H1 (cell line): ENCODE data around the gene P3H2. TPM values are rescaled to one million over a fixed set of nuclear protein-coding genes. Genes with fewer than 3 reads are reported as not detected.

Experiments
- CREB1 ChIP-seq: IDR thresholded peaks from 2 replicates; pipeline ENCODE4 v1.6.1; 2012; ENCODE audit warnings: inconsistent platforms
- FOSL1 ChIP-seq: IDR thresholded peaks from 2 replicates; pipeline ENCODE4 v1.6.1; 2011; ENCODE audit warnings: mild to moderate bottlenecking, low read depth, low read length, moderate library complexity; ENCODE audit not compliant: insufficient read depth
- HDAC6 ChIP-seq: IDR thresholded peaks from one replicate; pipeline ENCODE4 v1.7.1; 2012; ENCODE audit warnings: low read depth, mild to moderate bottlenecking, inconsistent platforms, low read length, moderate library complexity
- KDM1A ChIP-seq: fragments of 200-600, 300-600 bp; sonication (generic); IDR thresholded peaks from 2 replicates; pipeline ENCODE4 v1.7.1; 2016; ENCODE audit warnings: mild to moderate bottlenecking, low read length, borderline replicate concordance
- NANOG ChIP-seq: IDR thresholded peaks from 2 replicates; pipeline ENCODE4 v1.6.1; 2011; ENCODE audit warnings: low read length, low read depth, mild to moderate bottlenecking, inconsistent platforms; ENCODE audit not compliant: insufficient read depth, poor library complexity, severe bottlenecking
- RAD21 ChIP-seq, 2 experiments: IDR thresholded peaks in 1 of 2; conservative IDR thresholded peaks in 1 of 2; 2 replicates each; pipeline ENCODE4 v1.6.1; 2011; ENCODE audit warnings: low read depth in 2 of 2, low read length in 2 of 2, improper control_type of control experiment in 1 of 2, inconsistent platforms in 1 of 2, mild to moderate bottlenecking in 1 of 2, moderate library complexity in 1 of 2
- RBBP5 ChIP-seq: IDR thresholded peaks from 2 replicates; pipeline ENCODE4 v1.7.1; 2012; ENCODE audit warnings: low read depth, mild to moderate bottlenecking, inconsistent platforms, low read length, moderate library complexity, borderline replicate concordance
- TCF12 ChIP-seq: IDR thresholded peaks from 2 replicates; pipeline ENCODE4 v1.6.1; 2011; ENCODE audit warnings: low read depth, mild to moderate bottlenecking, low read length
- TEAD4 ChIP-seq: IDR thresholded peaks from 2 replicates; pipeline ENCODE4 v1.6.1; 2012; ENCODE audit warnings: low read depth, low read length, inconsistent platforms, mixed read lengths
- polyA plus RNA-seq, 7 experiments: library from polyadenylated mRNA; depleted of rRNA in 3 of 7; stranded (reverse) in 5 of 7; unstranded in 2 of 7; fragments of >200 nt in 5 of 7; fragments of 200-250 nt in 2 of 7; gene quantifications; 1 replicate in 5 of 7; 2 replicates in 1 of 7; 4 replicates in 1 of 7; pipeline versions ENCODE4 v1.2.1 to v1.2.3, GENCODE V29; 2011 to 2013; ENCODE audit warnings: missing spikeins in 2 of 7, mixed read lengths in 2 of 7
- total RNA-seq: library from RNA; stranded (reverse); fragmentation: NEBNext Ultra II Directional; extraction: Animal tissue kit (Norgen Biotek cat#: 25700); gene quantifications from 2 replicates; pipeline ENCODE4 v1.2.1, GENCODE V29; 2021
- TF ChIP-seq, protein P1 (sequence below): fragments of 300-600 bp; sonication (generic); IDR thresholded peaks from 2 replicates; pipeline ENCODE4 v1.7.1; 2012; ENCODE audit warnings: low read length, moderate library complexity, mild to moderate bottlenecking, inconsistent platforms; ENCODE audit not compliant: insufficient replicate concordance
- TF ChIP-seq, protein P2 (sequence below): IDR thresholded peaks from 2 replicates; pipeline ENCODE4 v1.6.1; 2012; ENCODE audit warnings: inconsistent platforms

Gene P3H2
- total and polyA plus RNA-seq, 2 of the 8 experiments (the other 6 are each of a cell fraction or from before 2014, with no cell fraction given): 40.5 to 60.4 TPM

DNA sequence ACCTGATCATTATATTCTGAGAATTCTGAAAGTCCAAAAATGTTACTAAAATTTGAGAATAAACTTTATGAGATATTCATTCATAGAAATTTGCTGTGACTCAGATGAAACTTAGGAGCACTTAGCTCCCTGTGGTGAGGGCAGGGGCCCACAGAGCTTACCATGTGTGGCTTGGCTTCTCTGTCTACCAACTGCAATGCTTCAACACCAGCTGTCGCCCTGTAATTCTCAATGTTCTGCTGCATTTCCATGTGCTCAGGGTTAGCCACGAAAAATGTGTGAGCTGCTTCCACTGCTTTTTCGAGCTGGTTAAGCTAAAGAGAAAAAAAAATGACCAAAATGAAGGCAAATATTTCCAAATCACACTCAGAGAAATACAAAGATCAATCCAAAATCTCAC lies 125.6 kb downstream of the P3H2 start (continued):
- TF ChIP-seq RAD21 (IDR thresholded peaks at IDR 0.05 in 1 of 2, conservative IDR thresholded peaks at IDR 0.05 in 1 of 2; ENCODE audit: low read depth in 2 of 2, low read length in 2 of 2) (no peak), HDAC6 (no peak), TEAD4 (no peak), KDM1A (no peak), CREB1 (no peak), NANOG (peak; percentile 46), RBBP5 (no peak), TCF12 (0 out of 2 replicates have a peak, but pooled peaks have one; percentile 63), FOSL1 (no peak)
- TF ChIP-seq, protein P1, sequence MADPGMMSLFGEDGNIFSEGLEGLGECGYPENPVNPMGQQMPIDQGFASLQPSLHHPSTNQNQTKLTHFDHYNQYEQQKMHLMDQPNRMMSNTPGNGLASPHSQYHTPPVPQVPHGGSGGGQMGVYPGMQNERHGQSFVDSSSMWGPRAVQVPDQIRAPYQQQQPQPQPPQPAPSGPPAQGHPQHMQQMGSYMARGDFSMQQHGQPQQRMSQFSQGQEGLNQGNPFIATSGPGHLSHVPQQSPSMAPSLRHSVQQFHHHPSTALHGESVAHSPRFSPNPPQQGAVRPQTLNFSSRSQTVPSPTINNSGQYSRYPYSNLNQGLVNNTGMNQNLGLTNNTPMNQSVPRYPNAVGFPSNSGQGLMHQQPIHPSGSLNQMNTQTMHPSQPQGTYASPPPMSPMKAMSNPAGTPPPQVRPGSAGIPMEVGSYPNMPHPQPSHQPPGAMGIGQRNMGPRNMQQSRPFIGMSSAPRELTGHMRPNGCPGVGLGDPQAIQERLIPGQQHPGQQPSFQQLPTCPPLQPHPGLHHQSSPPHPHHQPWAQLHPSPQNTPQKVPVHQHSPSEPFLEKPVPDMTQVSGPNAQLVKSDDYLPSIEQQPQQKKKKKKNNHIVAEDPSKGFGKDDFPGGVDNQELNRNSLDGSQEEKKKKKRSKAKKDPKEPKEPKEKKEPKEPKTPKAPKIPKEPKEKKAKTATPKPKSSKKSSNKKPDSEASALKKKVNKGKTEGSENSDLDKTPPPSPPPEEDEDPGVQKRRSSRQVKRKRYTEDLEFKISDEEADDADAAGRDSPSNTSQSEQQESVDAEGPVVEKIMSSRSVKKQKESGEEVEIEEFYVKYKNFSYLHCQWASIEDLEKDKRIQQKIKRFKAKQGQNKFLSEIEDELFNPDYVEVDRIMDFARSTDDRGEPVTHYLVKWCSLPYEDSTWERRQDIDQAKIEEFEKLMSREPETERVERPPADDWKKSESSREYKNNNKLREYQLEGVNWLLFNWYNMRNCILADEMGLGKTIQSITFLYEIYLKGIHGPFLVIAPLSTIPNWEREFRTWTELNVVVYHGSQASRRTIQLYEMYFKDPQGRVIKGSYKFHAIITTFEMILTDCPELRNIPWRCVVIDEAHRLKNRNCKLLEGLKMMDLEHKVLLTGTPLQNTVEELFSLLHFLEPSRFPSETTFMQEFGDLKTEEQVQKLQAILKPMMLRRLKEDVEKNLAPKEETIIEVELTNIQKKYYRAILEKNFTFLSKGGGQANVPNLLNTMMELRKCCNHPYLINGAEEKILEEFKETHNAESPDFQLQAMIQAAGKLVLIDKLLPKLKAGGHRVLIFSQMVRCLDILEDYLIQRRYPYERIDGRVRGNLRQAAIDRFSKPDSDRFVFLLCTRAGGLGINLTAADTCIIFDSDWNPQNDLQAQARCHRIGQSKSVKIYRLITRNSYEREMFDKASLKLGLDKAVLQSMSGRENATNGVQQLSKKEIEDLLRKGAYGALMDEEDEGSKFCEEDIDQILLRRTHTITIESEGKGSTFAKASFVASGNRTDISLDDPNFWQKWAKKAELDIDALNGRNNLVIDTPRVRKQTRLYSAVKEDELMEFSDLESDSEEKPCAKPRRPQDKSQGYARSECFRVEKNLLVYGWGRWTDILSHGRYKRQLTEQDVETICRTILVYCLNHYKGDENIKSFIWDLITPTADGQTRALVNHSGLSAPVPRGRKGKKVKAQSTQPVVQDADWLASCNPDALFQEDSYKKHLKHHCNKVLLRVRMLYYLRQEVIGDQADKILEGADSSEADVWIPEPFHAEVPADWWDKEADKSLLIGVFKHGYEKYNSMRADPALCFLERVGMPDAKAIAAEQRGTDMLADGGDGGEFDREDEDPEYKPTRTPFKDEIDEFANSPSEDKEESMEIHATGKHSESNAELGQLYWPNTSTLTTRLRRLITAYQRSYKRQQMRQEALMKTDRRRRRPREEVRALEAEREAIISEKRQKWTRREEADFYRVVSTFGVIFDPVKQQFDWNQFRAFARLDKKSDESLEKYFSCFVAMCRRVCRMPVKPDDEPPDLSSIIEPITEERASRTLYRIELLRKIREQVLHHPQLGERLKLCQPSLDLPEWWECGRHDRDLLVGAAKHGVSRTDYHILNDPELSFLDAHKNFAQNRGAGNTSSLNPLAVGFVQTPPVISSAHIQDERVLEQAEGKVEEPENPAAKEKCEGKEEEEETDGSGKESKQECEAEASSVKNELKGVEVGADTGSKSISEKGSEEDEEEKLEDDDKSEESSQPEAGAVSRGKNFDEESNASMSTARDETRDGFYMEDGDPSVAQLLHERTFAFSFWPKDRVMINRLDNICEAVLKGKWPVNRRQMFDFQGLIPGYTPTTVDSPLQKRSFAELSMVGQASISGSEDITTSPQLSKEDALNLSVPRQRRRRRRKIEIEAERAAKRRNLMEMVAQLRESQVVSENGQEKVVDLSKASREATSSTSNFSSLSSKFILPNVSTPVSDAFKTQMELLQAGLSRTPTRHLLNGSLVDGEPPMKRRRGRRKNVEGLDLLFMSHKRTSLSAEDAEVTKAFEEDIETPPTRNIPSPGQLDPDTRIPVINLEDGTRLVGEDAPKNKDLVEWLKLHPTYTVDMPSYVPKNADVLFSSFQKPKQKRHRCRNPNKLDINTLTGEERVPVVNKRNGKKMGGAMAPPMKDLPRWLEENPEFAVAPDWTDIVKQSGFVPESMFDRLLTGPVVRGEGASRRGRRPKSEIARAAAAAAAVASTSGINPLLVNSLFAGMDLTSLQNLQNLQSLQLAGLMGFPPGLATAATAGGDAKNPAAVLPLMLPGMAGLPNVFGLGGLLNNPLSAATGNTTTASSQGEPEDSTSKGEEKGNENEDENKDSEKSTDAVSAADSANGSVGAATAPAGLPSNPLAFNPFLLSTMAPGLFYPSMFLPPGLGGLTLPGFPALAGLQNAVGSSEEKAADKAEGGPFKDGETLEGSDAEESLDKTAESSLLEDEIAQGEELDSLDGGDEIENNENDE: no peak
- TF ChIP-seq, protein P2, sequence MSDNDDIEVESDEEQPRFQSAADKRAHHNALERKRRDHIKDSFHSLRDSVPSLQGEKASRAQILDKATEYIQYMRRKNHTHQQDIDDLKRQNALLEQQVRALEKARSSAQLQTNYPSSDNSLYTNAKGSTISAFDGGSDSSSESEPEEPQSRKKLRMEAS: peak; percentile 78
